ENCODE results near the gene SUB1. TPM values are rescaled to one million over a fixed set of nuclear protein-coding genes. Genes with fewer than 3 reads are reported as not detected.
"Not testable (repeated sequence)": the region's sequence is repeated elsewhere in the genome, so short reads cannot be mapped to it uniquely, and the experiment has no call there.

SUB1 gene
- 254 TPM for polyA plus RNA-seq (2013, experiment 1 of 2)
- polyA plus RNA-seq (2013, experiment 2 of 2), result 278 TPM

- WGBS, result under 1% methylated on average over 86 of the region's 89 CpGs
- Histone ChIP-seq H3K36me3 (ENCODE audit: insufficient read depth, low read length) (peaks cover 27% of the 10 kb centered on the region), H3K27ac (ENCODE audit: low read depth, low read length) (peak within 1 kb of the TSS; percentile 97)
These were observed at the start of gene SUB1 for GRCh38 chr5:32585446-32586275. TSS of gene SUB1 (plus strand) at chr5:32585557. CDS start at chr5:32588513, 2,956 bp downstream.

DNA sequence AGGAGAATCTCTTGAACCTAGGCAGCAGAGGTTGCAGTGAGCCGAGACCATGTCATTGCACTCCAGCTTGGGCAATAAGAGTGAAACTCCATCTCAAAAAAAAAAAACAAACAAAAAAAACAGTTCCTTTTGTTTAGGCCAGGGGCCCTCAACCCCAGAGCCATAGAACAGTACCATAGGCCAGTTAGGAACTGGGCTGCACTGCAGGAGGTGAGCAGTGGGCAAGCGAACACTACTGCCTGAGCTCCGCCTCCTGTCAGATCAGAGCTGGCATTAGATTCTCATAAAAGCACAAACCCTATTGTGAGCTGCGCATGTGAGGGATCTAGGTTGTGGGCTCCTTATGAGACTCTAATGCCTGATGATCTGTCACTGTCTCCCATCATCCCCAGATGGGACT, 49.1 kb upstream of the SUB1 start:
- H3K9me3 ChIP-seq (ENCODE audit: insufficient read depth, low read depth, low read length), result no peaks in the 10 kb centered on the region
- H3K36me3 ChIP-seq (ENCODE audit: insufficient read depth, low read length), result no peaks in the 10 kb centered on the region
- H3K4me3 ChIP-seq (ENCODE audit: low read length), result no peak overlapping the region
- H3K9ac ChIP-seq (ENCODE audit: low read depth, low read length), result no peak overlapping the region
- H3K4me1 ChIP-seq (ENCODE audit: insufficient read depth, low read length), result 0 out of 2 replicates have a peak, but pooled peaks cover 8% of the 10 kb centered on the region
- no peak overlapping the region for H3K27ac ChIP-seq (ENCODE audit: low read depth, low read length)
- 88% methylated on average over 4 of the region's 4 CpGs for WGBS
- H3K27me3 ChIP-seq (ENCODE audit: insufficient read depth, low read length), result no peaks in the 10 kb centered on the region

More at GRCh38 chr5:32585446-32586275, at the start of gene SUB1:
- H3K9me3 ChIP-seq (ENCODE audit: insufficient read depth, low read depth, low read length), result no peaks in the 10 kb centered on the region
- H3K9ac ChIP-seq (ENCODE audit: low read depth, low read length), result peak within 1 kb of the TSS; percentile 90
- peaks cover 23% of the 10 kb centered on the region for H3K4me1 ChIP-seq (ENCODE audit: insufficient read depth, low read length)
- H3K27me3 ChIP-seq (ENCODE audit: insufficient read depth, low read length), result no peaks in the 10 kb centered on the region
- peak within 1 kb of the TSS; percentile 99 for H3K4me3 ChIP-seq (ENCODE audit: low read length)

- H3K27me3 ChIP-seq (ENCODE audit: insufficient read depth, low read length); H3K9ac ChIP-seq (ENCODE audit: low read depth, low read length); H3K4me3 ChIP-seq (ENCODE audit: low read length); H3K36me3 ChIP-seq (ENCODE audit: insufficient read depth, low read length); H3K4me1 ChIP-seq (ENCODE audit: insufficient read depth, low read length); H3K27ac ChIP-seq (ENCODE audit: low read depth, low read length); H3K9me3 ChIP-seq (ENCODE audit: insufficient read depth, low read depth, low read length): not testable (repeated sequence)
- 91% methylated on average over 7 of the region's 7 CpGs for WGBS
These were observed 47.8 kb upstream of the SUB1 start for GRCh38 chr5:32537437-32538029.

- Histone ChIP-seq H3K9ac (ENCODE audit: low read depth, low read length) (no peak overlapping the region), H3K4me3 (ENCODE audit: low read length) (no peak overlapping the region), H3K4me1 (ENCODE audit: insufficient read depth, low read length) (0 out of 2 replicates have a peak, but pooled peaks cover 4% of the 10 kb centered on the region), H3K9me3 (ENCODE audit: insufficient read depth, low read depth, low read length) (no peaks in the 10 kb centered on the region), H3K27ac (ENCODE audit: low read depth, low read length) (no peak overlapping the region), H3K27me3 (ENCODE audit: insufficient read depth, low read length) (no peaks in the 10 kb centered on the region), H3K36me3 (ENCODE audit: insufficient read depth, low read length) (no peaks in the 10 kb centered on the region)
- 92% methylated on average over 7 of the region's 7 CpGs for WGBS
These were observed 47.3 kb upstream of the SUB1 start for GRCh38 chr5:32538031-32538547.

- H3K4me1 ChIP-seq (ENCODE audit: insufficient read depth, low read length), result 0 out of 2 replicates have a peak, but pooled peaks cover 4% of the 10 kb centered on the region
- no peaks in the 10 kb centered on the region for H3K27me3 ChIP-seq (ENCODE audit: insufficient read depth, low read length)
- no peak overlapping the region for H3K9ac ChIP-seq (ENCODE audit: low read depth, low read length)
- H3K9me3 ChIP-seq (ENCODE audit: insufficient read depth, low read depth, low read length), result no peaks in the 10 kb centered on the region
- no peaks in the 10 kb centered on the region for H3K36me3 ChIP-seq (ENCODE audit: insufficient read depth, low read length)
- H3K27ac ChIP-seq (ENCODE audit: low read depth, low read length), result no peak overlapping the region
- 96% methylated on average over 6 of the region's 6 CpGs for WGBS
- H3K4me3 ChIP-seq (ENCODE audit: low read length), result no peak overlapping the region
These were observed 45.1 kb upstream of the SUB1 start for GRCh38 chr5:32539981-32540845.

DNA sequence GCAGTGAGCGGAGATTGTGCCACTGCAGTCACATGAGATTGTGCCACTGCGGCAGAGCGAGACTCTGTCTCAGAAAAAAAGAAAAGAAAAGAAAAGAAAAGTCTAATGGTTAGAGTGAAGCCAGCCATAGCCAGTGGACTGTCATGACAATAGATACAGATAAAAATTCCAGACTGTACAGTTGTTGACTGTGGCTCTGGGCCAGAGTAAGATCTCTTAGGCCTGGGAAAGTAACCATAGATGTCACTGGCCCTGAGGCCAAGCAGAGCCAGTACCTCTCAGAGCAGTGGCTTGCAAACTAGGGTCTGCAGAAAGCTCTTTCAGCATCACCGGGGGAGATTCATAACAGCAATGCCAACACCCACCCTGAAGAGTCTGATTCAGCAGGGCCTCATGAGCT, 44.1 kb upstream of the SUB1 start:
- H3K4me3 ChIP-seq (ENCODE audit: low read length), result no peak overlapping the region
- WGBS, result 96% methylated on average over 4 of the region's 4 CpGs
- H3K9me3 ChIP-seq (ENCODE audit: insufficient read depth, low read depth, low read length), result no peaks in the 10 kb centered on the region
- H3K27me3 ChIP-seq (ENCODE audit: insufficient read depth, low read length), result no peaks in the 10 kb centered on the region
- H3K4me1 ChIP-seq (ENCODE audit: insufficient read depth, low read length), result peaks cover 7% of the 10 kb centered on the region; the same call in 1 of the 2 replicates
- H3K9ac ChIP-seq (ENCODE audit: low read depth, low read length), result no peak overlapping the region
- no peaks in the 10 kb centered on the region for H3K36me3 ChIP-seq (ENCODE audit: insufficient read depth, low read length)
- no peak overlapping the region for H3K27ac ChIP-seq (ENCODE audit: low read depth, low read length)

DNA sequence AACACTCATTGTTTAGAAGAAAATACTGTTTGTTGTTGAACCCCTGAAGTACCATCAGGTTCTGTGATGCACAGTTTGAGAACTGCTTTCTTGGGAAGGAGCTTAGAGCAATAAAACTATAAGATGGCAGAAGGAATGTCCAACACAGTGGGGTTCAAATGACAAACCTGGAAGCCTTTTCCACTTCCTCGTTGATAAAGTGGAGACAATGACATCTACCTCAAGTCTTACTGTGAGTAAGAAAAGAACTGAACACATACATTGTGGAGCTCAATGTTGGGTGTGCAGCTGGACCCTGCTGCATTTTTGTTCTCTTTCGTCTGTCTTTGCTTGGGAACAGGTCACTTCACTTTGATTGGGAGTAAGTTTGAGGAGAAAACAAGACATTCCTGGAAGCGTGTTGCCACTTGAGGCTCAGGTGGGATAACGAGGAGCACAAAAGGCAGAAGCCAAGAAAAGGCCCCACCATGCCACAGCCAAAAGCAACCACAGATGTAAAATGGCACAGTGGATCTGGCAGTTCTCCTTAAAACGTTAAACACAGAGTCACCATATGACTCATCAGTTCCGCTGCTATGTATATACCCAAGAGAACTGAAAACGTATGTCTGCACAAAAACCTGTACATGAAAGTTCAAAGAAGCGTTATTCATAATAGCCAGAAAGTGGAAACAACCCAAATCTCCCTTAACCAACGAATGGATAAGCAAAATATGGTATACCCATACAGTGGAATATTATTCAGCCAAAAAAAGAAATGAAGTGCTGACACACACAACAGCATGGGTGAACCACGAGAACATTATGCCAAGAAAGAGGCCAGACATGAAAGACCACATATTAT, 42.9 kb upstream of the SUB1 start:
- Histone ChIP-seq H3K9me3 (ENCODE audit: insufficient read depth, low read depth, low read length) (no peaks in the 10 kb centered on the region), H3K27me3 (ENCODE audit: insufficient read depth, low read length) (no peaks in the 10 kb centered on the region), H3K36me3 (ENCODE audit: insufficient read depth, low read length) (no peaks in the 10 kb centered on the region), H3K9ac (ENCODE audit: low read depth, low read length) (no peak overlapping the region), H3K27ac (ENCODE audit: low read depth, low read length) (no peak overlapping the region), H3K4me3 (ENCODE audit: low read length) (no peak overlapping the region), H3K4me1 (ENCODE audit: insufficient read depth, low read length) (peaks cover 4% of the 10 kb centered on the region; the same call in 1 of the 2 replicates)
- 89% methylated on average over 10 of the region's 10 CpGs for WGBS

DNA sequence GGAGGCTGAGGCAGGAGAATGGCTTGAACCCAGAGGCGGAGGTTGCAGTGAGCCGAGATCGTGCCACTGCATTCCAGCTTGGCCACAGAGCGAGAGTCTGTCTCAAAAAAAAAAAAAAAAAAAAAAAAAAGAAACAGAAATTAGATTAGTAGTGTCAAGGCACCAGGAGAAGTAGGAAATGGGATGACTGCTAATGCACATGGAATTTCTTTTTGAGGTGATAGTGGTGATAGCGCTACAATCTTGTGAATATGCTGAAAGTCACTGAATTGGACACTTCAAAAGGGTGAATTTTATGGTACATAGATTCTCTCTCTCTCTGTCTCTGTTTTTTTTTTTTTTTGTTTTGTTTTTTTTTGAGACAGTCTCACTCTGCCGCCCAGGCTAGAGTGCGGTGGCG, 42.1 kb upstream of the SUB1 start:
- WGBS, result 93% methylated on average over 8 of the region's 8 CpGs
- H3K27ac ChIP-seq (ENCODE audit: low read depth, low read length), result no peak overlapping the region

DNA sequence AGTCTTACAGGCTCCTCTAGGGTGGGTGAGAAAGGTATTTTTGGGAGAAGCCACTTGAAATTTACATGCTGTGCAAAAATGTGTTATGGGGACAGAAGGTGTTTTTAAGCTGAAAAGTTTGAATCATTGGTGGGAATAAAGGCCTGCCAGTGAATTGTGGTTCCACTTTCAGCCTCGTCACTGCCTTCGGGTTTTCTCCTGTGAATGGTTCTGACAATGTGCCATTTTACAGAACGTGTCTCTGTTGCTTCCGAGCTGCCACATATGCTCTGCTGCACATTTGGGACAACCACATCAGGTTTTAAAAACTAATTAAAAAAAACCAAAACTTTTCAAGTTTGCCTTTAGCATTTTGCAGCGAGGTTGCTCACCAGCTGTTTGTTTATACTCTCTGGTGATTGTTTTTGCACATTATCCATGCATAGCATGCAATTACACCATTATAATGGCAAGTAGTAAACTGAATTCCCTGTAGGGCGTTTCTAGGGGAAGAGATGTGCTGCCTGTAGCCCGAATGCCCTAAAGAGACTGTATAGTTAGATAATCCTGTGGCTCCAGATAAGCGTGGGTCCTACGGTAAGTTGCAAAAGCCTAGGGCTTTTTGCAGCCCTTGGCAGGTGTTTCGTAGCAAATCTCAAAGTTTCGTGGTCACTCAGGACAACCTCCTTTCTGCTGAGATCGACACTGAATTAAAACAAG, 40.1 kb upstream of the SUB1 start:
- no peak overlapping the region for H3K27ac ChIP-seq (ENCODE audit: low read depth, low read length)
- H3K9ac ChIP-seq (ENCODE audit: low read depth, low read length), result no peak overlapping the region
- H3K27me3 ChIP-seq (ENCODE audit: insufficient read depth, low read length), result no peaks in the 10 kb centered on the region
- no peak overlapping the region for H3K4me3 ChIP-seq (ENCODE audit: low read length)
- no peaks in the 10 kb centered on the region for H3K9me3 ChIP-seq (ENCODE audit: insufficient read depth, low read depth, low read length)
- H3K4me1 ChIP-seq (ENCODE audit: insufficient read depth, low read length), result peaks cover 4% of the 10 kb centered on the region; the same call in 1 of the 2 replicates
- 81% methylated on average over 12 of the region's 12 CpGs for WGBS
- H3K36me3 ChIP-seq (ENCODE audit: insufficient read depth, low read length), result no peaks in the 10 kb centered on the region

More for the DNA sequence above, 42.1 kb upstream of the SUB1 start:
- H3K27me3 ChIP-seq (ENCODE audit: insufficient read depth, low read length), result no peaks in the 10 kb centered on the region
- peaks cover 4% of the 10 kb centered on the region; the same call in 1 of the 2 replicates for H3K4me1 ChIP-seq (ENCODE audit: insufficient read depth, low read length)
- H3K36me3 ChIP-seq (ENCODE audit: insufficient read depth, low read length), result no peaks in the 10 kb centered on the region
- H3K4me3 ChIP-seq (ENCODE audit: low read length), result no peak overlapping the region
- H3K9me3 ChIP-seq (ENCODE audit: insufficient read depth, low read depth, low read length), result no peaks in the 10 kb centered on the region
- H3K9ac ChIP-seq (ENCODE audit: low read depth, low read length), result no peak overlapping the region

GRCh38 chr5:32551194-32551593, 34.2 kb upstream of the SUB1 start:
- Histone ChIP-seq H3K4me1 (ENCODE audit: insufficient read depth, low read length) (no peaks in the 10 kb centered on the region), H3K36me3 (ENCODE audit: insufficient read depth, low read length) (no peaks in the 10 kb centered on the region), H3K9me3 (ENCODE audit: insufficient read depth, low read depth, low read length) (no peaks in the 10 kb centered on the region), H3K27ac (ENCODE audit: low read depth, low read length) (no peak overlapping the region), H3K27me3 (ENCODE audit: insufficient read depth, low read length) (no peaks in the 10 kb centered on the region), H3K9ac (ENCODE audit: low read depth, low read length) (no peak overlapping the region), H3K4me3 (ENCODE audit: low read length) (no peak overlapping the region)
- WGBS, result 85% methylated on average over 3 of the region's 3 CpGs
